Endothelial cell of umbilical vein (primary cell): ENCODE measurements around the gene PRDM10. TPM values are rescaled to one million over a fixed set of nuclear protein-coding genes. Genes with fewer than 3 reads are reported as not detected.

Source experiments
- BruUV-seq: library from RNA; stranded (reverse); fragments of 400-500 nt; replicated peaks from 2 replicates; lab custom pipeline; 2021; lab: Mats Ljungman, UMichigan
- CTCF ChIA-PET: fragments of 300-600, 350-600 bp; sonication (Branson Sonifier 250); formaldehyde crosslinking; loops from one replicate; lab custom pipeline; 2021; ENCODE audit warnings: antibody characterized with exemption, inconsistent platforms; lab: Charles Lee
- POLR2A ChIA-PET: fragments of 300-600, 350-600 bp; sonication (Branson Sonifier 250); formaldehyde crosslinking; loops from one replicate; lab custom pipeline; 2021; ENCODE audit warnings: antibody characterized with exemption, inconsistent platforms; lab: Charles Lee
- DNase-seq: peaks from one replicate; pipeline ENCODE4 v3.0.0-alpha.2; 2011; ENCODE audit warnings: low read depth, low spot score
- FAIRE-seq: peaks from 2 replicates; lab custom pipeline; 2011; peaks lifted over from hg19 to GRCh38; lab: Jason Lieb, UNC
- H2AFZ ChIP-seq: 2 replicates; pipeline ENCODE4 v1.6.0; 2012; ENCODE audit warnings: low read depth, low read length, control low read depth, inconsistent platforms
- H3K27ac ChIP-seq: 2 replicates; pipeline ENCODE4 v1.5.1; 2011; ENCODE audit warnings: low read depth, mild to moderate bottlenecking, control low read depth, low read length, moderate library complexity; ENCODE audit not compliant: insufficient read depth
- H3K27me3 ChIP-seq, 2 experiments: 2 replicates each; pipeline versions ENCODE4 v1.6.0 to v1.6.1; 2011; ENCODE audit warnings: low read length in 2 of 2, mixed read lengths in 1 of 2; ENCODE audit not compliant: control insufficient read depth in 2 of 2, insufficient read depth in 2 of 2
- H3K36me3 ChIP-seq, 2 experiments: 2 replicates in 1 of 2; 3 replicates in 1 of 2; pipeline ENCODE4 v1.5.1; 2011; ENCODE audit warnings: low read length in 2 of 2, mild to moderate bottlenecking in 1 of 2, moderate library complexity in 1 of 2; ENCODE audit not compliant: control insufficient read depth in 2 of 2, insufficient read depth in 2 of 2; ENCODE audit errors: extremely low read depth in 1 of 2
- H3K4me1 ChIP-seq: 3 replicates; pipeline ENCODE4 v1.5.1; 2011; ENCODE audit warnings: mild to moderate bottlenecking, low read length; ENCODE audit not compliant: control insufficient read depth, insufficient read depth; ENCODE audit errors: extremely low read depth
- H3K4me2 ChIP-seq: 2 replicates; pipeline ENCODE4 v1.6.1; 2011; ENCODE audit warnings: low read length, control low read depth, mixed read lengths; ENCODE audit not compliant: insufficient read depth
- H3K4me3 ChIP-seq, 3 experiments: fragments of 200-600 bp in 1 of 3; sonication (generic), shearing (Covaris generic) in 1 of 3; replicated peaks in 1 of 3; 2 replicates each; pipeline ENCODE4 v1.5.1; 2011 to 2016; ENCODE audit warnings: control low read depth in 3 of 3, low read length in 3 of 3, mild to moderate bottlenecking in 2 of 3, inconsistent platforms in 1 of 3, low read depth in 1 of 3, moderate library complexity in 1 of 3; ENCODE audit not compliant: insufficient read depth in 1 of 3
- H3K79me2 ChIP-seq: 2 replicates; pipeline ENCODE4 v1.6.0; 2012; ENCODE audit warnings: low read length, inconsistent platforms; ENCODE audit not compliant: control insufficient read depth, insufficient read depth
- H3K9ac ChIP-seq: replicated peaks from 2 replicates; pipeline ENCODE3; 2011; ENCODE audit warnings: low read length, control low read depth; ENCODE audit not compliant: insufficient read depth; ENCODE audit errors: extremely low read depth
- H3K9me1 ChIP-seq: replicated peaks from 3 replicates; pipeline ENCODE4 v1.6.0; 2011; ENCODE audit warnings: mild to moderate bottlenecking, low read length; ENCODE audit not compliant: control insufficient read depth, insufficient read depth; ENCODE audit errors: extremely low read depth
- H3K9me3 ChIP-seq: replicated peaks from 2 replicates; pipeline ENCODE4 v1.5.1; 2012; ENCODE audit warnings: low read length, inconsistent platforms; ENCODE audit not compliant: control insufficient read depth, insufficient read depth
- H4K20me1 ChIP-seq: replicated peaks from 2 replicates; pipeline ENCODE3; 2011; ENCODE audit warnings: mild to moderate bottlenecking, low read length; ENCODE audit not compliant: control insufficient read depth, insufficient read depth; ENCODE audit errors: extremely low read depth
- CTCF ChIP-seq, 2 donors: IDR thresholded peaks; 1 replicate in 1 of 2; 2 replicates in 1 of 2; pipeline ENCODE4 v1.5.1; 2011; ENCODE audit warnings: low read length in 2 of 2, mild to moderate bottlenecking in 2 of 2, moderate library complexity in 2 of 2, control low read depth in 1 of 2, inconsistent platforms in 1 of 2, low read depth in 1 of 2; ENCODE audit not compliant: insufficient read depth in 1 of 2; ENCODE audit errors: extremely low read depth in 1 of 2
- EZH2 ChIP-seq: IDR thresholded peaks from 2 replicates; pipeline ENCODE4 v1.6.1; 2012; ENCODE audit warnings: borderline replicate concordance, low read depth, mild to moderate bottlenecking, moderate library complexity, low read length, inconsistent platforms; ENCODE audit not compliant: severe bottlenecking
- FOS ChIP-seq: IDR thresholded peaks from 2 replicates; pipeline ENCODE4 v1.6.1; 2011; ENCODE audit warnings: mild to moderate bottlenecking, low read length, moderate library complexity, borderline replicate concordance; ENCODE audit not compliant: insufficient read depth
- GATA2 ChIP-seq: IDR thresholded peaks from 2 replicates; pipeline ENCODE4 v1.7.0; 2011; ENCODE audit warnings: low read depth, mild to moderate bottlenecking, moderate library complexity, mixed read lengths, low read length; ENCODE audit not compliant: insufficient read length, insufficient read depth
- JUN ChIP-seq: IDR thresholded peaks from 2 replicates; pipeline ENCODE4 v1.6.1; 2011; ENCODE audit warnings: borderline replicate concordance, low read depth; ENCODE audit not compliant: insufficient read length, insufficient read depth
- MAX ChIP-seq: IDR thresholded peaks from 2 replicates; pipeline ENCODE4 v1.6.1; 2011; ENCODE audit not compliant: insufficient read depth, insufficient read length
- MYC ChIP-seq: IDR thresholded peaks from one replicate; pipeline ENCODE4 v1.6.1; 2011; ENCODE audit warnings: mild to moderate bottlenecking, low read depth, low read length
- POLR2A ChIP-seq: IDR thresholded peaks from 2 replicates; pipeline ENCODE4 v1.6.1; 2012; ENCODE audit warnings: low read depth, mild to moderate bottlenecking, control low read depth, low read length
- POLR2AphosphoS5 ChIP-seq: IDR thresholded peaks from 2 replicates; pipeline ENCODE4 v1.6.1; 2012; ENCODE audit warnings: low read depth, mild to moderate bottlenecking, control low read depth, low read length, moderate library complexity; ENCODE audit not compliant: insufficient read depth
- dilution Hi-C: fragments of 300-500 bp; cut with MboI; formaldehyde crosslinking; loops from one replicate; pipeline ENCODE4 v1.15.0; 2019; ENCODE audit warnings: low sequenced_read_pairs; ENCODE audit not compliant: extremely low pct_ligation_motif_present
- intact Hi-C: fragments of 100-400 bp; cut with micrococcal nuclease; formaldehyde crosslinking; loops from one replicate; pipeline ENCODE4 v1.10.0; 2022
- polyA plus RNA-seq, 4 experiments: library from polyadenylated mRNA; depleted of rRNA in 3 of 4; stranded (reverse) in 3 of 4; unstranded in 1 of 4; fragments of >200 nt; gene quantifications; 2 replicates each; pipeline versions ENCODE4 v1.2.1 to v1.2.3, GENCODE V29; 2011 to 2012; ENCODE audit warnings: missing spikeins in 1 of 4
- total RNA-seq: library from RNA; stranded (reverse); gene quantifications from 2 replicates; pipeline ENCODE4 v1.2.3, GENCODE V29; 2021

The PRDM10 gene
- total and polyA plus RNA-seq, 2 donors (not counting 3 experiments of a cell fraction or from before 2014, with no cell fraction given): 9.6 to 13.0 TPM

- Histone ChIP-seq H3K27me3 (no peaks in the 10 kb centered on the region), H2AFZ (no peak overlapping the region), H3K36me3 (no peaks in the 10 kb centered on the region), H3K9me1 (no peaks in the 10 kb centered on the region), H3K4me3 (no peak overlapping the region), H3K9ac (no peak overlapping the region), H3K4me1 (peaks cover 18% of the 10 kb centered on the region), H3K9me3 (no peaks in the 10 kb centered on the region), H3K27ac (no peak overlapping the region), H3K79me2 (no peaks in the 10 kb centered on the region), H3K4me2 (no peak overlapping the region), H4K20me1 (no peaks in the 10 kb centered on the region)
- BruUV-seq: no TSS peak
- dilution Hi-C loops (no loop called here), intact Hi-C loops (no loop called here)
- FAIRE-seq (no peak), DNase-seq (no peak)
- TF ChIP-seq MYC: no peak
- no peak for TF ChIP-seq POLR2A
- no peak for TF ChIP-seq GATA2
- TF ChIP-seq MAX: no peak
- TF ChIP-seq POLR2AphosphoS5: no peak
- TF ChIP-seq CTCF (IDR thresholded peaks at IDR 0.05; ENCODE audit: extremely low read depth in 1 of 2, insufficient read depth in 1 of 2, low read depth in 1 of 2, low read length in 2 of 2): no peak
- TF ChIP-seq FOS: no peak
- no peak for TF ChIP-seq JUN
- TF ChIP-seq EZH2: no peak
- POLR2A ChIA-PET: no interaction called here
- CTCF ChIA-PET: interaction anchor here (1.4 kb wide), 1 partner anchor 17 kb away, joined by 3 read pairs; no protein-coding TSS in a partner anchor
Measured at GRCh38 chr11:130025371-130025770, 22.7 kb upstream of the PRDM10 start.
